GM19438 (cell line): ENCODE results near the gene XRCC1.

Experiments
- ATAC-seq: cut with Tn5 transposase; IDR thresholded peaks from one replicate; pipeline ENCODE4 v1.9.1; 2021; ENCODE audit warnings: low read depth; ENCODE audit not compliant: unreplicated experiment

Gene XRCC1

GRCh38 chr19:43495082-43495481 is 80.2 kb downstream of the XRCC1 start:
- no peak for ATAC-seq
